PC-3 (cell line): ENCODE measurements around the gene FOXM1.

Experiments used
- CTCF ChIP-seq: fragments of 300-600 bp; sonication (generic); conservative IDR thresholded peaks from 2 replicates; pipeline ENCODE4 v1.5.1; 2017; ENCODE audit warnings: antibody characterized with exemption, low read depth, mild to moderate bottlenecking, low read length
- EZH2 ChIP-seq: fragments of 300-600 bp; sonication (generic); IDR thresholded peaks from one replicate; pipeline ENCODE4 v1.6.1; 2017; ENCODE audit warnings: antibody characterized with exemption, mild to moderate bottlenecking, low read length; ENCODE audit not compliant: unreplicated experiment
- EZH2phosphoT487 ChIP-seq: fragments of 300-600 bp; sonication (generic); IDR thresholded peaks from 2 replicates; pipeline ENCODE4 v1.6.1; 2018; ENCODE audit warnings: mild to moderate bottlenecking, antibody characterized with exemption, low read length, borderline replicate concordance

- TF ChIP-seq CTCF, result no peak
- no peak for TF ChIP-seq EZH2
- TF ChIP-seq EZH2phosphoT487, result no peak
Observed at GRCh38 chr12:2884810-2885209, 7.8 kb upstream of the FOXM1 start.
